ENCODE results near the gene EPN2.

Gene EPN2

DNA sequence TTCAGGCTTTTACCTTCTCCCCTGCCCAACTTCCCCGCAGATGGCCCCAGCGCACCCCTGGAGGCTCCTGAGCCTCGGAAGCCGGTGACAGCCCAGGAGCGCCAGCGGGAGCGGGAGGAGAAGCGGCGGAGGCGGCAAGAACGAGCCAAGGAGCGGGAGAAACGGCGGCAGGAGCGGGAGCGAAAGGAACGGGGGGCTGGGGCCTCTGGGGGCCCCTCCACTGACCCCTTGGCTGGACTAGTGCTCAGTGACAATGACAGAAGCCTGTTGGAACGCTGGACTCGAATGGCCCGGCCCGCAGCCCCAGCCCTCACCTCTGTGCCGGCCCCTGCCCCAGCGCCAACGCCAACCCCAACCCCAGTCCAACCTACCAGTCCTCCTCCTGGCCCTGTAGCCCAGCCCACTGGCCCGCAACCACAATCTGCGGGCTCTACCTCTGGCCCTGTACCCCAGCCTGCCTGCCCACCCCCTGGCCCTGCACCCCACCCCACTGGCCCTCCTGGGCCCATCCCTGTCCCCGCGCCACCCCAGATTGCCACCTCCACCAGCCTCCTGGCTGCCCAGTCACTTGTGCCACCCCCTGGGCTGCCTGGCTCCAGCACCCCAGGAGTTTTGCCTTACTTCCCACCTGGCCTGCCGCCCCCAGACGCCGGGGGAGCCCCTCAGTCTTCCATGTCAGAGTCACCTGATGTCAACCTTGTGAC, 144.7 kb downstream of the EPN2 start:
- no peak for DNase-seq (ENCODE audit: low read depth)

DNA sequence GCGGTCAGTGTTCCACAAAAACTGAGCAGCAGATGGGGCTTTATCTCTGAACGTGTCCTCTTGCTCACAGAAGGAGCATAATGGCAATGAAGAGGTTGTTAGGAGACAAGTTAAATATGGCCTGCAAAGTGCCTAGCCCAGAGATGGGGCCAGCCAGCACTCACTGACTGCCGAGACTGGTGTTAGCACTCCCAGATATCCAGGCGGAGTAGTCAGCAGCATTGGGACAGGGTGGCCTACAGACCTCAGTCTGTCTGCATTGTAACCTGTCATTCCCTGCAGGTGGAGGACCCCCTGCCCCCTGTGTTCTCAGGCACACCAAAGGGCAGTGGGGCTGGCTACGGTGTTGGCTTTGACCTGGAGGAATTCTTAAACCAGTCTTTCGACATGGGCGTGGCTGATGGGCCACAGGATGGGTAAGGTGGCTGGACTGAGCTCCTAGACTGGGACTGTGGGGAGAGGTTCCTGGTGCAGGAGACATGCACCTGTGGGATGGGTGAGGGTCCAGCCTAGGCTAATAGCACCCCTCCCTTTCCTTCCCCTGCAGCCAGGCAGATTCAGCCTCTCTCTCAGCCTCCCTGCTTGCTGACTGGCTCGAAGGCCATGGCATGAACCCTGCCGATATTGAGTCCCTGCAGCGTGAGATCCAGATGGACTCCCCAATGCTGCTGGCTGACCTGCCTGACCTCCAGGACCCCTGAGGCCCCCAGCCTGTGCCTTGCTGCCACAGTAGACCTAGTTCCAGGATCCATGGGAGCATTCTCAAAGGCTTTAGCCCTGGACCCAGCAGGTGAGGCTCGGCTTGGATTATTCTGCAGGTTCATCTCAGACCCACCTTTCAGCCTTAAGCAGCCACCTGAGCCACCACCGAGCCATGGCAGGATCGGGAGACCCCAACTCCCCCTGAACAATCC, 145.6 kb downstream of the EPN2 start:
- DNase-seq (ENCODE audit: low read depth): no peak

DNA sequence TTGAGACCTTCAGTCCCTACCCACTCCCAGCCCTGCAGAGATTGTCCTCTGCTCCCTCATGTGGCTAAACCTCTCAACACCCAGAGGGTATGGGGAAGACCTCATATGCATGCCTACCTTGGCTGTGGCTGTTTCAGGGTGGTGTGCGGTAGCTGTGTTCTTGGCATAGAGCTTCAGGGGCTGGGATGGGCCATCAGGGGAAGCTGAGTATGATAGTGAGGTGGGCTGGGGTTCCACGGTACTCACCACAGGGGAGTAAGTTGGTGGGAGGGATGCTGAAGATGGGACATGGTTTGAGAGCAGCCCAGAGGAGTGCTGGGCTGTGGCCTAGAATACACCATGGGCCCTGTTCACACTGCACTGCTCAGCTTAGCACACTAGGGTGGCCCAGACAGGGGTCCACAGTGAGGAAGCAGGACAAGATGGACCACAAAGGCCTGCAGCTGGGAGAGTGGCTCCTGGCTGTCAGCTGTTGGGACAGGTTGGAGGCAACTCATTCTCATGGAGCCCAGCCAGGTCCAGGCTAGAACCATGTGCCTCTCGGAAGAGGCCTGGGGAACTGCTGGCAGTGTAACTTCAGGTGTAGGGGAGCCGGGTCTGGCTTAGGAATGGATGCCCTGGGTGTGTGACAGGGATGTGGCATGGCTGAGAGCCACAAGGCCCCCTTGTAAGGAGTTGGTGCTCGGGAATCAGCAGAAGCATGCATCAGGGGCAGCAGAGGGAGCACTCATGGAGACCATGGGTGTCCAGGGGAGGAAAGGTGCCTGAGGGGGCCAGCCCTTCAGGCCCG, 146.7 kb downstream of the EPN2 start:
- no peak for DNase-seq (ENCODE audit: low read depth)

DNA sequence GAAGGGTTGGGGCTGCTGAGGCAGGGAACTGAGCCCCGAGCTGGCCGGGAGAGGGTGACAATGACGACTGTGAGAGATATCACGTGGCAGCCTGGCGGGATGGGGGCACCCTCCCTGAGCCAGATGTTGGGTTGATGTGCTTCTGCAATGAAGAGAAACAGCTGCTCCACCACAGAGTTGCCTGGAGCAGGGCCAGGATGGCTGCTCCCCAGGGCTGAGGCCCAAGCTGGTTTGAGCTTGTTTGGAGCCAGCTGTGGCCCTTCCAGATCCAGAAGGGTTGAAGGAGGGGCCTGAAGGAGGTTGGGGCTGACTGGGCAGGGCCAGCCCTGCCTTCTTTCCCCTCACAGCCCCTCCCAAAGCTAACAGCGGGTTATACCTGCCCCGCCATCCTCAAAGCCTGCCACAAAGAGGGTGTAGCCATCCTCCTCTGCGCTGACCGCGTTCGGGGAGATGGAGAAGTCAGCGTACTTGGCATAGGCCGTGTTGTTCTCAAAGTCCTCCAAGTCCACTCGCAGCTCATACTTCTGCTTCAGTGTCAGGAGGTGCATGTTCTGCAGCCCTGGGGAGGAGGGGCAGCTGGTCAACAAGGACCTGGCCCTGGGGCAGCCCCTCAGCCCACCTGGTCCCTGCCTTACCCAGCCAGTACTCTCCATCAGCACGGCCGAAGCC, 147.7 kb downstream of the EPN2 start:
- DNase-seq (ENCODE audit: low read depth): no peak

DNA sequence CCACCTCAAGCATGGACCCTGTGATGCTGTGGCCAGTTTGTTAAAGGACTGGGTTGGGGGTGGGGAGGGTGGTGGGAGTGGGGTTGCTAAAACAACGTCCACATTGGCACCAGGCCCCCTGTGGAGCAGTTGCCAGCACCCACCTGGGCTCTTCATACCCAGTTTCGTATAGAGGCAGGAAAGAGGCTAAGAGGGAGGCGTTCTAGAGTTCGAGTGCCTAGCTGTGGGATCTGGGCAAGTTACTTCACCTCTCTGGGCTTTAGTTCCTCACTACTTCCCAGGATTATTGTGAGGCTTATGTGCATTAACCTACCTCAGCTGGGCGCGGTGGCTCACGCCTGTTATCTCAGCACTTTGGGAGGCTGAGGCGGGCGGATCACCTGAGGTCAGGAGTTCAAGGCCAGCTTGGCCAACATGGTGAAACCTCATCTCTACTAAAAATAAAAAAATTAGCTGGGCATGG, 148.4 kb downstream of the EPN2 start:
- DNase-seq (ENCODE audit: low read depth): no peak
